NCI-H2196 (cell line): ENCODE results near the gene PCOLCE2.
A peak's percentile ranks its signal among the peaks of the same experiment; 100 is the strongest.

ENCODE experiments used
- DNase-seq: peaks from one replicate; lab custom pipeline; 2025; ENCODE audit not compliant: unreplicated experiment; lab: John Stamatoyannopoulos, UW

PCOLCE2 gene

GRCh38 chr3:142888481-142889211 is at the start of gene PCOLCE2:
Gene PCOLCE2 (minus strand): TSS chr3:142889083. CDS start chr3:142888896, 187 bp downstream.
- DNase-seq, result peak; percentile 35

GRCh38 chr3:142935963-142936362 is 47.1 kb upstream of the PCOLCE2 start:
- no peak for DNase-seq

- no peak for DNase-seq
Measured at GRCh38 chr3:142934887-142935269, 46.0 kb upstream of the PCOLCE2 start.

GRCh38 chr3:142934128-142934886 is 45.4 kb upstream of the PCOLCE2 start:
- no peak for DNase-seq

GRCh38 chr3:142931222-142931621 is 42.3 kb upstream of the PCOLCE2 start:
- no peak for DNase-seq

- no peak for DNase-seq
Measured at GRCh38 chr3:142930463-142930862, 41.6 kb upstream of the PCOLCE2 start.

GRCh38 chr3:142929890-142930289 is 41.0 kb upstream of the PCOLCE2 start:
- no peak for DNase-seq

- DNase-seq, result peak; percentile 18
Measured at GRCh38 chr3:142929109-142929508, 40.2 kb upstream of the PCOLCE2 start.

GRCh38 chr3:142926368-142926944 is 37.6 kb upstream of the PCOLCE2 start:
- no peak for DNase-seq

- DNase-seq, result no peak
Measured at GRCh38 chr3:142925140-142925539, 36.3 kb upstream of the PCOLCE2 start.

GRCh38 chr3:142923694-142924093 is 34.8 kb upstream of the PCOLCE2 start:
- DNase-seq, result no peak

- no peak for DNase-seq
Measured at GRCh38 chr3:142916605-142917004, 27.7 kb upstream of the PCOLCE2 start.

GRCh38 chr3:142915636-142916035 is 26.8 kb upstream of the PCOLCE2 start:
- no peak for DNase-seq

GRCh38 chr3:142914286-142914811 is 25.5 kb upstream of the PCOLCE2 start:
- no peak for DNase-seq

GRCh38 chr3:142913432-142913831 is 24.5 kb upstream of the PCOLCE2 start:
- DNase-seq, result no peak

- no peak for DNase-seq
Measured at GRCh38 chr3:142912402-142913172, 23.7 kb upstream of the PCOLCE2 start.

- no peak for DNase-seq
Measured at GRCh38 chr3:142910280-142910679, 21.4 kb upstream of the PCOLCE2 start.

- DNase-seq, result no peak
Measured at GRCh38 chr3:142909282-142909681, 20.4 kb upstream of the PCOLCE2 start.

GRCh38 chr3:142907996-142908395 is 19.1 kb upstream of the PCOLCE2 start:
- no peak for DNase-seq

GRCh38 chr3:142904639-142905436 is 16.0 kb upstream of the PCOLCE2 start:
- no peak for DNase-seq
